LNCAP (cell line): ENCODE measurements around the gene STK32C.

Experiments used
- TF ChIP-seq, protein P1 (sequence below): fragments of 450-650 bp; IDR thresholded peaks from 2 replicates; pipeline ENCODE4 v1.5.1; 2017; ENCODE audit warnings: mild to moderate bottlenecking

Gene STK32C

GRCh38 chr10:132227851-132228390 is 79.8 kb downstream of the STK32C start:
- TF ChIP-seq, protein P1, sequence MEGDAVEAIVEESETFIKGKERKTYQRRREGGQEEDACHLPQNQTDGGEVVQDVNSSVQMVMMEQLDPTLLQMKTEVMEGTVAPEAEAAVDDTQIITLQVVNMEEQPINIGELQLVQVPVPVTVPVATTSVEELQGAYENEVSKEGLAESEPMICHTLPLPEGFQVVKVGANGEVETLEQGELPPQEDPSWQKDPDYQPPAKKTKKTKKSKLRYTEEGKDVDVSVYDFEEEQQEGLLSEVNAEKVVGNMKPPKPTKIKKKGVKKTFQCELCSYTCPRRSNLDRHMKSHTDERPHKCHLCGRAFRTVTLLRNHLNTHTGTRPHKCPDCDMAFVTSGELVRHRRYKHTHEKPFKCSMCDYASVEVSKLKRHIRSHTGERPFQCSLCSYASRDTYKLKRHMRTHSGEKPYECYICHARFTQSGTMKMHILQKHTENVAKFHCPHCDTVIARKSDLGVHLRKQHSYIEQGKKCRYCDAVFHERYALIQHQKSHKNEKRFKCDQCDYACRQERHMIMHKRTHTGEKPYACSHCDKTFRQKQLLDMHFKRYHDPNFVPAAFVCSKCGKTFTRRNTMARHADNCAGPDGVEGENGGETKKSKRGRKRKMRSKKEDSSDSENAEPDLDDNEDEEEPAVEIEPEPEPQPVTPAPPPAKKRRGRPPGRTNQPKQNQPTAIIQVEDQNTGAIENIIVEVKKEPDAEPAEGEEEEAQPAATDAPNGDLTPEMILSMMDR = no peak

GRCh38 chr10:132226586-132227405 is 81.0 kb downstream of the STK32C start:
- TF ChIP-seq, protein P1 = no peak

GRCh38 chr10:132225849-132226205 is 81.9 kb downstream of the STK32C start:
- TF ChIP-seq, protein P1 = no peak

- TF ChIP-seq, protein P1 = no peak
Measured at GRCh38 chr10:132225073-132225848, 82.5 kb downstream of the STK32C start.

DNA sequence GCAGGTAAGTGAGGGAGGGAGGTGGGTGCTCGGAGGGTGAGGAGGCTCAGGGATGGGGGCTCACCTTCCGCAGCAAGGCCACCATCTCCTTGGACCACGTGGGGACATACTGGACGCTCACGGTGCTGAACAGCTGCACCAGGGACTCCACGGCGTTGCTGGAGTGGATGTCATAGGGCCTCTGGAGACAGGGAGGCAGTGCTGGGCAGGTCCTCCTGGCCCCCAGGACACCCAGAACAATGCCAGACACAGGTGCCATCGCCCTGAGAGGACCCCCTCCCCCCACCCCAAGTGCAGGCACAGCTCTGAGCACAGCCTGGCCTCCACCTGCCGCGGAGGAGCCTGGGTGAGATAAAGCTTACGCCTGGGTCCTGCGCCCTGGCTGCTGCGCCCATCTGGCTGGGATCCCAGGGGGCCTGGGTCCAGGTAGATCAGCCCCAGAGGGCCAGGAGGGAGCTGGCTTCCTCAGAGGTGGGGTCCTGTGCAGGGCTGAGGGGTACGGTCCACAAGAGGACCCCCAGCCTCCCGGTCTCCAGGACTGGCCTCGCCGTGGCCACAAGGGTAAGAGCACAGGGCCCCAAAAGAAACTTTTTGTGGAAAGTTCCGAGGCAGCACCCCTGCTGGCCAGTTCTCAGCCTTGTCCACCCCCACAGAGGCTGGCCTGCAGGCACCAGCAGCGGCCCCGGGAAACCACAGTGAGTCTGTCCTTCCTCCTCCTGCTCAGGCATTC is 83.2 kb downstream of the STK32C start:
- TF ChIP-seq, protein P1 = no peak

DNA sequence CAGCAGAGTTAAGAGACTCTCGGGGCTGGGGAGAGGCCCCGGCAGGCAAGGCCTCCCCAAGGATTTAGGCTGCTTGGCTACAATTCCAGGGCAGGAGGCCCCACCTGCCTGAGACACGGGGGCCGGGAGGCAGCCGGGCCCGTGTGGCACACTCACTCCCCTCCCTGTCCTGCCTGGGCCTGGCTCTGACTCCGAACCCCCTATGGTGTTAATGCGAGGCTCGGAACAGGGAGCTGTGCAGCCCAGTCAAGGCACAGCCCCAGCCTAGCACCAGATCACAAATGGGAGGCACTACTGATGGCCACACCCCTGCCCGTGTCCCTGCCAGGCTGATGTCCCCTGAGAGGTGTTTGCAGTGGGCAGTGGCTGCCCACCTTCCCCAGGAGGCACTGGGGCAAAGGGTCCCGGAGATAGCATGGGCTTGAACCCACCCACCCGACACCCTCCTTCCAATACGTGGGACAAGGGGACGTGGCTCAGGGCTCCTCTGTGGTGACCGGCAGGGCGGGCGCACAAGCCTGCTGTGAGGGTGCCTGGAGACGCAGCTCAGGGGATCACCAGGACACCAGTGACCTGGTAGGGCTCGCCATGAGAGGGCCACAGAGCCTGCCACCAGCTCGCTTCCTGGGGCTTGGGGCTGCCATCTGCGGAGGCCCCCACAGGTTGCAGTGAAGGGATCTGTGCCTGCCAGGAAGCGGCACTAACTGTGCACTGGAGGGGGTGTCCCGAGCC is 84.0 kb downstream of the STK32C start:
- TF ChIP-seq, protein P1 = no peak
